Adipocyte (in vitro differentiated cells): ENCODE data around the gene ZNF317.

Source experiments
- DNase-seq: peaks from one replicate; pipeline ENCODE4 v3.0.0-alpha.2; 2015; ENCODE audit warnings: low read depth
- H3K27me3 ChIP-seq: replicated peaks from 2 replicates; pipeline ENCODE4 v1.7.0; 2013; ENCODE audit warnings: mild to moderate bottlenecking, low read length, moderate library complexity; ENCODE audit not compliant: control insufficient read depth, insufficient read depth
- H3K36me3 ChIP-seq: 2 replicates; pipeline ENCODE4 v1.7.0; 2013; ENCODE audit warnings: low read length, mild to moderate bottlenecking, moderate library complexity; ENCODE audit not compliant: control insufficient read depth, insufficient read depth, severe bottlenecking
- H3K4me1 ChIP-seq: 2 replicates; pipeline ENCODE4 v1.7.0; 2013; ENCODE audit warnings: mild to moderate bottlenecking, low read length, moderate library complexity; ENCODE audit not compliant: control insufficient read depth, insufficient read depth
- H3K4me3 ChIP-seq: 2 replicates; pipeline ENCODE4 v1.7.0; 2013; ENCODE audit warnings: mild to moderate bottlenecking, low read length, moderate library complexity
- H3K9ac ChIP-seq: 2 replicates; pipeline ENCODE4 v1.7.0; 2013; ENCODE audit warnings: mild to moderate bottlenecking, low read length, moderate library complexity
- H3K9me3 ChIP-seq: 2 replicates; pipeline ENCODE4 v1.7.0; 2013; ENCODE audit warnings: mild to moderate bottlenecking, low read length, moderate library complexity; ENCODE audit not compliant: control insufficient read depth

ZNF317 gene

DNA sequence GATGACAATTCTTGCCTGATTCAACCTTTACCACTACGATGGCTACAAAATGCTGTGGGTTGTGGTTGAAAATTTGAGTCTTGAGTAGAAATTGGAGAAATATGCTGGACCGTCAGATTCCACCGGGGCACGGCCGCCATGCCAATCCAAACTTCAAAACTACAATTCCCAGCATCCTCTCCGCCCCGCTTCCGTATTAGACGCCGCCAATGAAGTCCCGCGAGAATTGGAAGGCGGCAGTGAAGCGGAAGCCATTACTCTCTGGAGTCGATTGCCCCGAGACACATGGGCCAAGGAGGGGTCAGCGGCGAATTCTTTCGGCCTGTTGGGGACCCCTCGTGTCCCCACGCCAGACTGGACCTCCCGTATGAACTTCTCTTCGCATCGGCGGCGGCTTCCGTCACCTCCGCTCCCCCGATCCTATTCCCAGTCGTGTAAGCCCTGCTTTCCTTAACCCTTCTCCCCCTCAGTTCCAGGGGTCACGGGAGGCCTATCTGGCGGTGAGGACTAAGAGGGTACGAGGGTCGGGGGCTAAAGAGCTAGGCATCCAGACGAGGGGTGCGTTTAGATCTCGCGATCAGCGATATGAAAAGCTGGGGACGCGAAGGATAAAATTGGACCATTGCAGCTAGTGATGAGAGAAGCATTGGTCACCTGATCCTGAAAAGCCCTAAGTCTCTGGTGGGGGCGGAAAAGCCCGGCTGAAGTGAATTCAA is at the start of gene ZNF317:
Gene ZNF317 (plus strand): TSS at position 239 of the 716 bp plus-strand sequence. CDS start 15,620 bp downstream, outside the sequence.
- peak; percentile 99 for DNase-seq
- H3K27me3 ChIP-seq: no peaks in the 10 kb centered on the region
- H3K36me3 ChIP-seq: no peaks in the 10 kb centered on the region
- peaks cover 11% of the 10 kb centered on the region for H3K4me1 ChIP-seq
- peak within 1 kb of the TSS; percentile 100 for H3K4me3 ChIP-seq
- H3K9me3 ChIP-seq: peaks cover 10% of the 10 kb centered on the region
- H3K9ac ChIP-seq: peak within 1 kb of the TSS; percentile 99

DNA sequence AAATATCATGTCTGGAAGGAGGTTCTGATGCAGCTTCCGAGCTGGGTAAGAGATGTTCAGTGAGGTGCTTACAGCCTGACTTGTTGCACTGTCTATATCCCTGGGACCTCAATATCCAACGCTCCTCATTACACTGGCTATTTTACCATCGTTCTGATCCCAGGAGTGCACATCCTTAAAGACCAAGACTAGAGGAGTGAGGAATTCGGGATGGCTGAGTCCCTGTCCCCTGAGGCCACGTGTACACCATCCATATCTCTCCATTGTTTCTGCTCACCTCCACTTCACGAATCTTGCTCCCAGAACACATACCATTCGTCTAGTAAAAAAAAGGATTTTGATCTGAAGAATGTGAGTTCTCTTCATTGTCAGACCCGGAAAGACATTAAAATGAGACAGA is 32.8 kb upstream of the ZNF317 start, which contains the start of gene OR7G2:
Gene OR7G2 (minus strand): TSS at position 101 of the 400 bp plus-strand sequence. CDS start 4,232 bp downstream, outside the sequence.
- Histone ChIP-seq H3K27me3 (no peaks in the 10 kb centered on the region), H3K9me3 (no peaks in the 10 kb centered on the region), H3K36me3 (no peaks in the 10 kb centered on the region), H3K4me1 (no peaks in the 10 kb centered on the region), H3K4me3 (no peak within 1 kb of the TSS), H3K9ac (no peak within 1 kb of the TSS)
- DNase-seq: no peak

DNA sequence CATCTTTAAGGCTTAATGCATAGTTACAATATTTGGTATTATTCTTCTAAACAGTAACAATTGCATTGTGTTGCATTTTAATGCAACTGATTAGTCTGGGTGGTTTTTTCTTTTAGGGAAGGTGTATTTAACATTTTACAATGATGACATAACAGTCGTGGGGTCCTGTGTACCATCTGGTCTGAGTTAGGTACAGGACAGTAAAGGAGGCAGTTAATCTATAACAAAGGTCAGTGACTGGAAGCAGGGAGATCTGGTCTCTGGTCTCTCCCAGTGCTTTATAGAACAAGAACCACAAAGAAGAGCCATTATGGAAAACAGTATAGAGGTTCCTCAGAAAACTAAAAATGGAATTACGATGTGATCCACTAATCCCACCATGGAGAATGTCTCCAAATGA is 30.2 kb upstream of the ZNF317 start:
- no peaks in the 10 kb centered on the region for H3K36me3 ChIP-seq
- H3K27me3 ChIP-seq: no peaks in the 10 kb centered on the region
- no peaks in the 10 kb centered on the region for H3K4me1 ChIP-seq
- no peak overlapping the region for H3K9ac ChIP-seq
- no peak for DNase-seq
- no peaks in the 10 kb centered on the region for H3K9me3 ChIP-seq
- no peak overlapping the region for H3K4me3 ChIP-seq

DNA sequence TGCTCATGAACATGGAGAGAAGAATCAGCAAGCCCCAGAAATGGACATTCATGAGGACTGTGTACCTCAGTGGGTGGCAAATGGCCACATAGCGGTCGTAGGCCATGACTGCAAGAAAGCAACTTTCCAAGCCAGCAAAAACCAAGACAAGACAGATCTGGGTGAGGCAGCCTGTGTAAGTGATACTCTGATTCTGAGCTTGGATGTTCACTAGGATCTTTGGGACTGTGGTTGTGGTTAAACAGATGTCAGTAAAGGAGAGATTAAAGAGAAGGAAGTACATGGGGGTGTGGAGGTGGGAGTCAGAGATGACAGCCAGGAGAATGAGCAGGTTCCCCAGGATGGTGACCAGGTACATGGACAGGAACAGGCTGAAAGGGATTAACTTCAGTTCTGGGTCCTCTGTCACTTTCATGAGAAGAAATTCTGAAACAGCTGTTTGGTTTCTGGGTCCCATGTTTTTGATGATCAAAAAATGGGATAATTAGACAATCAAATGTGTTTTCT is 24.8 kb upstream of the ZNF317 start, which contains the start of gene OR7G1:
Gene OR7G1 (minus strand): TSS at position 457 of the 507 bp plus-strand sequence. CDS start 0 bp downstream, at position 457.
- no peaks in the 10 kb centered on the region for H3K27me3 ChIP-seq
- no peaks in the 10 kb centered on the region for H3K9me3 ChIP-seq
- H3K36me3 ChIP-seq: no peaks in the 10 kb centered on the region
- no peak within 1 kb of the TSS for H3K4me3 ChIP-seq
- H3K9ac ChIP-seq: no peak within 1 kb of the TSS
- DNase-seq: no peak
- H3K4me1 ChIP-seq: no peaks in the 10 kb centered on the region

DNA sequence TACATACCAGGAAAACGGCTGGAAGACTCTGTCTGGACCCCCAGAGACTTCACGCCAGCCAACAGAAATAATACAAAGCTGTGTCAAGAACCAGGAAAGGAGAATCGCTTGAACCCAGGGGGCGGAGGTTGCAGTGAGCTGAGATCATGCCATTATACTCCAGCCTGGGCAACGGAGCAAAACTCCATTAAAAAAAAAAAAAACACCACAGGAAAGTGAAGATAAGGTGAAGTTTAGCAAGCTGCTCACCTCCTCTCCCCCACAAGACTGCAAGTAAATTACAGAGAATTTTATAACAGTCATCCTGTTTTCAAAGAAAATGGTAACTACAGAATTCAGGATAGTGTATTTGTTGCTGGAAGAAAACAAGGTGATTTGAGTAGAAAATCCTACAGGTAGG is 23.6 kb upstream of the ZNF317 start:
- Histone ChIP-seq H3K9me3 (no peaks in the 10 kb centered on the region), H3K4me1 (no peaks in the 10 kb centered on the region), H3K9ac (no peak overlapping the region), H3K4me3 (no peak overlapping the region), H3K27me3 (no peaks in the 10 kb centered on the region), H3K36me3 (no peaks in the 10 kb centered on the region)
- DNase-seq: no peak

DNA sequence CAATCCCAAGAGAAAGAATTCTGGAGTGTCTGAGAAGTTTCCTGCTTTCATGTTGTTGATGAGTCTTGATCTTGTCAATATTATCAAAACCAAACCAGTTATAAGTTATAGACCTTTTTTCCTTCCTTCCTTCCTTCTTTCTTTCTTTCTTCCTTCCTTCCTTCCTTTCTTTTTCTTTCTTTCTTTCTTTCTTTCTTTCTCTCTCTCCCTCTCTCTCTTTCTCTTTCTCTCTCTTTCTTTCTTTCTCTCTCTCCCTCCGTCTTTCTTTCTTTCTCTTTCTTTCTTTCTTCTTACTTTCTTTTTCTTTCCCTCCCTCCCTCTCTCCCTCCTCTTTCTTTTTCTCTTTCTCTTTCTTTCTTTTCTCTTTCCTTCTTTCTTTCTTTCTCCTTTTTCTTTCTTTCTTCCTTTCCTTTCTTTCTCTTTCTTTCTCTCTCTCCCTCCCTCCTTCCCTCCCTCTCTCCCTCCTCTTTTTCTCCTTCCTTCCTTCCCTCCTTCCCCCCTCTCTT is 13.2 kb upstream of the ZNF317 start, which contains the start of gene OR7G3:
Gene OR7G3 (minus strand): TSS at position 51 of the 506 bp plus-strand sequence. CDS start 0 bp downstream, at position 51.
- Histone ChIP-seq H3K4me1 (no peaks in the 10 kb centered on the region), H3K9me3 (no peaks in the 10 kb centered on the region), H3K9ac (no peak within 1 kb of the TSS), H3K27me3 (no peaks in the 10 kb centered on the region), H3K36me3 (no peaks in the 10 kb centered on the region), H3K4me3 (no peak within 1 kb of the TSS)
- DNase-seq: no peak

DNA sequence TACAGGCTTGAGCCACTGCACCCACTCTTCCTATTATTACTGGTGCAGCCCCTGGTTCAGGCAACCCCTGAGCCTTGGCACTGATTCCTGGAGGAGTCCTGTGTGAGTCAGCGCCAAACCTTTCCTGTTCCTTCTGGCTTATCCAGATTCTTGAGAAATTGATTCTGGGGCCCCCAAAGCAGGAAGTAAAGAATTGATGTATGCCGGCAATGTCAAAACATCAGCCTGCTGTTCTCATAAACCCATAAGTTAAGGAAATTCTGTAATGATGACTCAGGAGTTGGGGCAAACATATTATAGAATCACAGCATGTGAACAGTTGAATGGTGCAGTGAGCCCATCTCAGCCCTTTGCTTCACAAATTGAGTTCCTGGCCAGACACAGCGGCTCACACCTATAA is 12.0 kb upstream of the ZNF317 start:
- no peak overlapping the region for H3K4me3 ChIP-seq
- DNase-seq: no peak
- no peaks in the 10 kb centered on the region for H3K9me3 ChIP-seq
- H3K4me1 ChIP-seq: no peaks in the 10 kb centered on the region
- no peaks in the 10 kb centered on the region for H3K36me3 ChIP-seq
- no peak overlapping the region for H3K9ac ChIP-seq
- H3K27me3 ChIP-seq: no peaks in the 10 kb centered on the region

DNA sequence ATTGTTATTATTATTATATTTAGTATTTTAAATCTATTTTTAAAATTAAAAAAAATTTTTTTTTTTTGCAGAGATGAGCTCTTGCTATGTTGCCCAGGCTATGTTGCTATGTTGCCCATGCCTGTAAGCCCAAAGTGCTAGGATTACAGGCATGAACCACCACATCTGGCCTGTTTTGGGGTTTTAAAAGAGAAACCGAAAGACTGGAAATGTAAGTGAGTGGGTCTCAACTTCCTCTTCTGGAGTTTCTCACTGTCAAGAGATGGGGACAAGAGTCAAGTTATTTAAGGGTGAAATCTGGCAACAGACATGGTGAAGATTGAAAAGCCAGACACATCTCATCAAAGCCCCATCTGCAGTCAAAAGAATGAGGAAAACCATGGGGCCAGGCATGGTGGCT is 9.2 kb upstream of the ZNF317 start:
- Histone ChIP-seq H3K9me3 (no peaks in the 10 kb centered on the region), H3K9ac (no peak overlapping the region), H3K4me3 (no peak overlapping the region), H3K4me1 (no peaks in the 10 kb centered on the region), H3K27me3 (no peaks in the 10 kb centered on the region), H3K36me3 (no peaks in the 10 kb centered on the region)
- no peak for DNase-seq

DNA sequence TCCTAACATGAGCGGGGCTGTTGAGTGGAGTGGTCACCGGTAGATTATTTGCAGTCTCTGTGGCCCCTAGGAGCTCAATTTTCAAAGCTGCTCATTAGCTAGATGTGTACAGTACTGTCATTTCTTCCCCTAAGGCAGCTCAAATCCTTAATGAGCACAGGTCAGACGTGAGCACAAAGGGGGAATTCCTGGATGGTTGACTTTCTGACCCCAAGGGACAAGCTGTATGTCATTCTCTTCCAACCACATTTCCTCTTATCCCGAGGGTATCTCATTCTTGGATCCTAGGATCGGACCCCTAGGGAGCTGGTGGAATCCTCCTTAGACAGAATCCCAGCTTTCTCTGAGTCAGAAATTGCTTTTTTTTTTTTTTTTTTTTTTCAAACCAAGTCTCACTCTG is 7.8 kb upstream of the ZNF317 start:
- Histone ChIP-seq H3K9me3 (no peaks in the 10 kb centered on the region), H3K9ac (no peak overlapping the region), H3K4me3 (no peak overlapping the region), H3K36me3 (no peaks in the 10 kb centered on the region), H3K27me3 (no peaks in the 10 kb centered on the region), H3K4me1 (no peaks in the 10 kb centered on the region)
- no peak for DNase-seq

DNA sequence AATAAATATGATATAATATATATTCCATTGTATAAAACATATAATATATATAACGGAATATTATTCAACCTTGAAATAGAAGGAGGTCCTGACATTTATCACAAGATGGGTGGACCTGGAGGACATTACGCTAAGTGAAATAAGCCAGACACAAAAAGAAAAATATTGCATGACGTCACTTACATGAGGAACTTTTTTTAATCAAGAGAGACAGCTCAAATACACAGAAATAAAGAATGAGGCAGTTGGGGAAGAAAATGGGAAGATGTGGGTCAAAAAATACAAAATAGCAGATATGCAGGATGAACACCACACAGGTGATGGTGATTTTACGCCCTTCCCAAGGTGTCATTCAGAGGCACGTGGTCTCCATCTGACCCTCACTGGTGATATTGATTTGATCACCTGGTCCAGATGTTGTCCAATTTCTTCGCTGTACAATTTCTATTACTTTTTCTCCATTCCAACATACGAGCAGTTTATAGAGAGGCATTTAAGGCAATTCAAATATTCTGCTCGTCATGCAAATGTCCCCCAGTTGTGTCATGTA is 513 bp upstream of the ZNF317 start:
- Histone ChIP-seq H3K27me3 (no peaks in the 10 kb centered on the region), H3K4me3 (peak overlapping the region; percentile 100), H3K9me3 (peaks cover 4% of the 10 kb centered on the region), H3K4me1 (peaks cover 11% of the 10 kb centered on the region), H3K9ac (peak overlapping the region; percentile 99), H3K36me3 (no peaks in the 10 kb centered on the region)
- DNase-seq: no peak

DNA sequence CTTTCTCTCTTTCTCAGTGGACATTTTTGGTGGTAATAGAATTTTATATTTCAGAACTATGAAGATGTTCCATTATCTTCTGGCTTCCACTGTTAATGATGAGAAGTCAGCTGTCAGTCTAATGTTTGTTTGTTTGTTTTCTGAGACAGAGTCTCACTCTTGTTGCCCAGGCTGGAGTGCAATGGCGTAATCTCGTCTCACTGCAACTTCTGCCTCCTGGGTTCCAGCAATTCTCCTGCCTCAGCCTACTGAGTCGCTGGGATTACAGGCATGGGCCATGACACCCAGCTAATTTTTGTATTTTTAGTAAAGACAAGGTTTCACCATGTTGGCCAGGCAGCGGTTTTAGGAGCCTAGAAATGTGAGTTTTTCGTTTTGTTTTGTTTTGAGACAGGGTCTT is 4.7 kb downstream of the ZNF317 start:
- peak; percentile 14 for DNase-seq
- no peak overlapping the region for H3K9ac ChIP-seq
- H3K27me3 ChIP-seq: no peaks in the 10 kb centered on the region
- H3K9me3 ChIP-seq: peaks cover 18% of the 10 kb centered on the region
- peaks cover 14% of the 10 kb centered on the region for H3K36me3 ChIP-seq
- H3K4me3 ChIP-seq: peak overlapping the region; percentile 1
- peaks cover 8% of the 10 kb centered on the region for H3K4me1 ChIP-seq
